Endothelial cell of hepatic sinusoid (primary cell): ENCODE data around the gene ZNF561.
"Not testable (repeated sequence)": the region's sequence is repeated elsewhere in the genome, so short reads cannot be mapped to it uniquely, and the experiment has no call there.

ENCODE experiments used
- in situ Hi-C: cut with HindIII; loops from 2 replicates; pipeline ENCODE4 v1.10.0; 2017; ENCODE audit warnings: low sequenced_read_pairs

The ZNF561 gene

GRCh38 chr19:9582081-9582725, 38.8 kb downstream of the ZNF561 start:
- in situ Hi-C loops, result not testable (repeated sequence)

GRCh38 chr19:9580728-9581127, 40.3 kb downstream of the ZNF561 start:
- in situ Hi-C loops, result no loop called here

- in situ Hi-C loops, result no loop called here
These were observed 50.8 kb downstream of the ZNF561 start for GRCh38 chr19:9570255-9570654.

- in situ Hi-C loops, result no loop called here
These were observed 54.3 kb downstream of the ZNF561 start for GRCh38 chr19:9566729-9567128.

GRCh38 chr19:9565900-9566705, 54.9 kb downstream of the ZNF561 start:
- in situ Hi-C loops, result no loop called here
